Esophagus muscularis mucosa (tissue), 3 donors: ENCODE results near the gene GPR87.

Source experiments
- CTCF ChIP-seq, 3 experiments: fragments of 200-600 bp in 2 of 3; fragments of 450-650 bp in 1 of 3; sonication (generic) in 2 of 3; IDR thresholded peaks; one replicate each; pipeline ENCODE4 v1.5.1; 2017 to 2019; ENCODE audit warnings: antibody characterized with exemption in 3 of 3, mild to moderate bottlenecking in 2 of 3, moderate library complexity in 1 of 3
- POLR2A ChIP-seq: fragments of 450-650 bp; IDR thresholded peaks from one replicate; pipeline ENCODE4 v1.6.1; 2017; ENCODE audit warnings: antibody characterized with exemption, moderate library complexity, mild to moderate bottlenecking, low read depth

- no peak for TF ChIP-seq CTCF (IDR thresholded peaks at IDR 0.05)
- TF ChIP-seq POLR2A = no peak
Measured at GRCh38 chr3:151299006-151299405, 17.6 kb downstream of the GPR87 start.
